SK-N-SH treated with all-trans-retinoic acid at 6 μM for 48 hours (cell line): ENCODE measurements around the gene FICD.

Experiments used
- ATAC-seq: fragments of 200-7000 bp; cut with Tn5 transposase; 3 replicates; pipeline ENCODE4 v1.9.1; 2020; ENCODE audit warnings: mild to moderate bottlenecking, moderate library complexity
- ARNTL ChIP-seq: fragments of 450-650 bp; formaldehyde crosslinking; IDR thresholded peaks from 2 replicates; pipeline ENCODE4 v1.5.0; 2020; ENCODE audit warnings: low read depth, mild to moderate bottlenecking, moderate library complexity, borderline replicate concordance
- BACH2 ChIP-seq: fragments of 250-450 bp; sonication (Bioruptor Pico); IDR thresholded peaks from 2 replicates; pipeline ENCODE4 v1.9.0; 2021; ENCODE audit warnings: mild to moderate bottlenecking, borderline replicate concordance
- CREB5 ChIP-seq: fragments of 250-450 bp; sonication (Bioruptor Pico); IDR thresholded peaks from 2 replicates; pipeline ENCODE4 v1.5.1; 2020; ENCODE audit warnings: low read depth, mild to moderate bottlenecking, moderate library complexity
- CSDC2 ChIP-seq: fragments of 250-450 bp; sonication (Bioruptor Pico); IDR thresholded peaks from 2 replicates; pipeline ENCODE4 v1.5.0; 2020; ENCODE audit warnings: mild to moderate bottlenecking, moderate library complexity
- CSRNP3 ChIP-seq: fragments of 250-450 bp; sonication (Bioruptor Pico); IDR thresholded peaks from 2 replicates; pipeline ENCODE4 v1.5.1; 2021; ENCODE audit warnings: mild to moderate bottlenecking, moderate library complexity
- ESRRG ChIP-seq: fragments of 250-450 bp; sonication (Bioruptor Pico); IDR thresholded peaks from 2 replicates; pipeline ENCODE4 v1.6.1; 2021; ENCODE audit warnings: mild to moderate bottlenecking
- GLIS3 ChIP-seq: fragments of 250-450 bp; sonication (Bioruptor Pico); IDR thresholded peaks from 2 replicates; pipeline ENCODE4 v1.5.0; 2020; ENCODE audit warnings: mild to moderate bottlenecking, moderate library complexity
- ISL1 ChIP-seq: fragments of 250-450 bp; sonication (Bioruptor Pico); IDR thresholded peaks from 2 replicates; pipeline ENCODE4 v2.1.2; 2022; ENCODE audit warnings: mild to moderate bottlenecking, moderate library complexity
- OSR1 ChIP-seq: fragments of 250-450 bp; sonication (Bioruptor Pico); IDR thresholded peaks from 2 replicates; pipeline ENCODE4 v1.8.0; 2022; ENCODE audit warnings: moderate library complexity, mild to moderate bottlenecking, inconsistent platforms
- PATZ1 ChIP-seq: fragments of 250-450 bp; sonication (Bioruptor Pico); IDR thresholded peaks from 2 replicates; pipeline ENCODE4 v1.8.0; 2020; ENCODE audit warnings: mild to moderate bottlenecking, moderate library complexity, borderline replicate concordance
- POU6F1 ChIP-seq: fragments of 250-450 bp; sonication (Bioruptor Pico); IDR thresholded peaks from 2 replicates; pipeline ENCODE4 v1.8.0; 2021; ENCODE audit warnings: low read depth, mild to moderate bottlenecking, moderate library complexity, borderline replicate concordance
- RARB ChIP-seq: fragments of 250-450 bp; sonication (Bioruptor Pico); IDR thresholded peaks from 2 replicates; pipeline ENCODE4 v1.8.0; 2021; ENCODE audit warnings: mild to moderate bottlenecking, moderate library complexity
- SNAI2 ChIP-seq: fragments of 250-450 bp; sonication (Bioruptor Pico); IDR thresholded peaks from 2 replicates; pipeline ENCODE4 v1.5.0; 2020; ENCODE audit warnings: mild to moderate bottlenecking, moderate library complexity
- TCF4 ChIP-seq: fragments of 250-450 bp; sonication (Bioruptor Pico); IDR thresholded peaks from 2 replicates; pipeline ENCODE4 v1.8.0; 2021; ENCODE audit warnings: mild to moderate bottlenecking, moderate library complexity, borderline replicate concordance
- TOX ChIP-seq: fragments of 250-450 bp; sonication (Bioruptor Pico); IDR thresholded peaks from 2 replicates; pipeline ENCODE4 v1.8.0; 2021; ENCODE audit warnings: mild to moderate bottlenecking, moderate library complexity, borderline replicate concordance
- TSHZ2 ChIP-seq: fragments of 250-450 bp; sonication (Bioruptor Pico); IDR thresholded peaks from 2 replicates; pipeline ENCODE4 v1.5.0; 2020; ENCODE audit warnings: mild to moderate bottlenecking, moderate library complexity
- ZC3H10 ChIP-seq: fragments of 250-450 bp; sonication (Bioruptor Pico); IDR thresholded peaks from 2 replicates; pipeline ENCODE4 v1.5.1; 2021; ENCODE audit warnings: mild to moderate bottlenecking, moderate library complexity
- ZFP3 ChIP-seq: fragments of 250-450 bp; sonication (Bioruptor Pico); IDR thresholded peaks from 2 replicates; pipeline ENCODE4 v1.5.0; 2020; ENCODE audit warnings: mild to moderate bottlenecking, moderate library complexity
- ZFP30 ChIP-seq: fragments of 450-650 bp; formaldehyde crosslinking; IDR thresholded peaks from 2 replicates; pipeline ENCODE4 v1.5.0; 2022; ENCODE audit warnings: mild to moderate bottlenecking, moderate library complexity
- ZNF565 ChIP-seq: fragments of 450-650 bp; formaldehyde crosslinking; conservative IDR thresholded peaks from 2 replicates; pipeline ENCODE4 v1.5.0; 2020; ENCODE audit warnings: low read depth, mild to moderate bottlenecking, moderate library complexity
- ZNF70 ChIP-seq: fragments of 450-650 bp; formaldehyde crosslinking; IDR thresholded peaks from 2 replicates; pipeline ENCODE4 v1.5.0; 2020; ENCODE audit warnings: mild to moderate bottlenecking, moderate library complexity
- ZNF8 ChIP-seq: fragments of 450-650 bp; formaldehyde crosslinking; IDR thresholded peaks from 2 replicates; pipeline ENCODE4 v1.5.0; 2020; ENCODE audit warnings: mild to moderate bottlenecking, moderate library complexity

FICD gene

GRCh38 chr12:108542320-108542719 is 27.2 kb downstream of the FICD start:
- TF ChIP-seq ZNF565 (CRISPR knock-in tag) (no peak), ZNF8 (CRISPR knock-in tag) (no peak), SNAI2 (CRISPR knock-in tag) (no peak), ZFP30 (no peak), OSR1 (CRISPR knock-in tag) (no peak)
- TF ChIP-seq, all 23 proteins: peak for 0
- ATAC-seq = no peak

- no peak for ATAC-seq
- no peak for TF ChIP-seq CREB5 (CRISPR knock-in tag)
- TF ChIP-seq TSHZ2 (CRISPR knock-in tag) = no peak
- TF ChIP-seq, all 23 proteins: peak for 0
Observed at GRCh38 chr12:108543652-108544051, 28.6 kb downstream of the FICD start.

- no peak for ATAC-seq
- no peak for TF ChIP-seq ZNF8 (CRISPR knock-in tag)
- TF ChIP-seq ZFP3 (CRISPR knock-in tag) = no peak
- no peak for TF ChIP-seq ZC3H10
- TF ChIP-seq POU6F1 (CRISPR knock-in tag) = no peak
- TF ChIP-seq SNAI2 (CRISPR knock-in tag) = no peak
- no peak for TF ChIP-seq TOX (CRISPR knock-in tag)
- no peak for TF ChIP-seq RARB (CRISPR knock-in tag)
- TF ChIP-seq BACH2 (CRISPR knock-in tag) = no peak
- TF ChIP-seq ESRRG (CRISPR knock-in tag) = no peak
- no peak for TF ChIP-seq ZNF70 (CRISPR knock-in tag)
- TF ChIP-seq CSRNP3 (CRISPR knock-in tag) = no peak
- no peak for TF ChIP-seq TSHZ2 (CRISPR knock-in tag)
- no peak for TF ChIP-seq TCF4 (CRISPR knock-in tag)
- TF ChIP-seq OSR1 (CRISPR knock-in tag) = no peak
- no peak for TF ChIP-seq CREB5 (CRISPR knock-in tag)
- TF ChIP-seq GLIS3 = no peak
- TF ChIP-seq CSDC2 = no peak
- TF ChIP-seq ISL1 (CRISPR knock-in tag) = no peak
- no peak for TF ChIP-seq PATZ1 (CRISPR knock-in tag)
- no peak for TF ChIP-seq ARNTL (CRISPR knock-in tag)
Observed at GRCh38 chr12:108547686-108548085, 32.6 kb downstream of the FICD start.
